Measurements from ENCODE around the gene ZRANB3. TPM values are rescaled to one million over a fixed set of nuclear protein-coding genes. Genes with fewer than 3 reads are reported as not detected.

ZRANB3 gene
- total and polyA plus RNA-seq, 7 experiments from 2014 or later: 4.7 to 7.4 (median 5.6) TPM

DNA sequence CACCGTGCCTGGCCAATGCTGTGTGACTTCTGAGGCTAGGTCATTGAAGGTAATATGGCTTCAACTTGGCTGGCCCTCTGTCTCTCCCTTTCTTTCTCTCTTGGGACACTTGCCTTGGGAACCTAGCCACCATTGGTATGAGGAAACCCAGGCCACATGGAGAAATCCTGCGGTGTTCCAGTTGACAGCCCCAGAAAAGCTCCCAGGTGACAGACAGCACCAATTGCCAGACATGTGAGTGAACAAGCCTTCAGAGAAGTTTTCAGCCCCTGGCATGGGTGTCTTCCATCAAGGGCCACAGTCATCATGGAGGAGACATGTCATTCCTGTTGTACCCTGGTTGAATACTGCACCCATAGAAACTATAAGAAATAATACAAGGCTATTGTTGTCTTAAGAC lies 292.4 kb downstream of the ZRANB3 start:
- Histone ChIP-seq H3K36me3 (ENCODE audit: control insufficient read depth in 2 of 3, insufficient read depth in 3 of 3, low read length in 3 of 3) (no peaks in the 10 kb centered on the region), H3K27ac (ENCODE audit: low read depth, low read length) (no peak overlapping the region), H3K4me1 (ENCODE audit: control insufficient read depth in 2 of 2, insufficient read depth in 2 of 2, low read length in 2 of 2) (no peaks in the 10 kb centered on the region), H3K4me3 (ENCODE audit: low read length) (no peak overlapping the region), H3K9me3 (ENCODE audit: control insufficient read depth in 2 of 3, low read length in 3 of 3) (no peaks in the 10 kb centered on the region), H3K27me3 (ENCODE audit: control insufficient read depth in 2 of 2, insufficient read depth in 2 of 2, low read length in 2 of 2) (no peaks in the 10 kb centered on the region)
- no peak overlapping the region for H3K27ac Mint-ChIP-seq
- ChIA-PET CTCF (no interaction called here), POLR2A (no interaction called here)
- ATAC-seq (no peak), DNase-seq (no peak)
- intact Hi-C loops (cut with micrococcal nuclease): no loop called here
- no peaks in the 10 kb centered on the region for H3K27me3 Mint-ChIP-seq
- H3K36me3 Mint-ChIP-seq: peaks cover 3 to 40% (median 24%) of the 10 kb centered on the region in 5 donors
- peaks cover 0 to 21% (median 9%) of the 10 kb centered on the region in 11 donors for H3K9me3 Mint-ChIP-seq
- H3K4me3 Mint-ChIP-seq: no peak overlapping the region
- H3K4me1 Mint-ChIP-seq: peaks cover 0 to 4% (median 0%) of the 10 kb centered on the region in 7 donors

DNA sequence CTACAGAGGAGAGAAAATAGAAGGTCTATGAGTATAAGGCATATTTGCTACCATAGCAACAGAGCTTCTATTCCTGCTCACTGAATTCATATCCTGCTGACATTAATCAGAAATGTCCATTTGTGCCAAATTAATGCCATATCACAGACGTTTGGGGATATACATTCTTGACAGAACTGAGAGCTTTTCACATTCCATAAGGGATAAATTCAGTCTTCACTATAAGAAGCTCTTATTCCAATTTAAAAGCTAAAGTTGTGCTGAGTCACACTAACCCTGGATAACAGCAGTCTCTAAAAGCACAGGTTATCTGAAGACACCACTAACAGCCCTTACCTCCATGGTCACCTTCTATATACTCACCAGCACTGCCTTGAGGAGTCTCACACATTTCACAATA lies 300.9 kb downstream of the ZRANB3 start:
- ChIA-PET POLR2A (interaction anchor here (0.6 kb wide), 1 partner anchor 16 kb away, joined by 3 read pairs; no protein-coding TSS in a partner anchor), CTCF (no interaction called here)
- Histone ChIP-seq H3K9me3 (ENCODE audit: control insufficient read depth in 2 of 3, low read length in 3 of 3) (peaks cover 0 to 6% (median 0%) of the 10 kb centered on the region in 3 experiments), H3K36me3 (ENCODE audit: control insufficient read depth in 2 of 3, insufficient read depth in 3 of 3, low read length in 3 of 3) (no peaks in the 10 kb centered on the region), H3K4me1 (ENCODE audit: control insufficient read depth in 2 of 2, insufficient read depth in 2 of 2, low read length in 2 of 2) (no peaks in the 10 kb centered on the region), H3K4me3 (ENCODE audit: low read length) (no peak overlapping the region), H3K27me3 (ENCODE audit: control insufficient read depth in 2 of 2, insufficient read depth in 2 of 2, low read length in 2 of 2) (no peaks in the 10 kb centered on the region), H3K27ac (ENCODE audit: low read depth, low read length) (no peak overlapping the region)
- H3K4me1 Mint-ChIP-seq: no peaks in the 10 kb centered on the region
- H3K9me3 Mint-ChIP-seq: peaks cover 0 to 35% (median 11%) of the 10 kb centered on the region in 11 donors
- peaks cover 10 to 61% (median 28%) of the 10 kb centered on the region in 5 donors for H3K36me3 Mint-ChIP-seq
- no peak overlapping the region for H3K4me3 Mint-ChIP-seq
- DNase-seq: no peak
- no peaks in the 10 kb centered on the region for H3K27me3 Mint-ChIP-seq
- no peak overlapping the region for H3K27ac Mint-ChIP-seq
- intact Hi-C loops (cut with micrococcal nuclease): no loop called here
- ATAC-seq: no peak

DNA sequence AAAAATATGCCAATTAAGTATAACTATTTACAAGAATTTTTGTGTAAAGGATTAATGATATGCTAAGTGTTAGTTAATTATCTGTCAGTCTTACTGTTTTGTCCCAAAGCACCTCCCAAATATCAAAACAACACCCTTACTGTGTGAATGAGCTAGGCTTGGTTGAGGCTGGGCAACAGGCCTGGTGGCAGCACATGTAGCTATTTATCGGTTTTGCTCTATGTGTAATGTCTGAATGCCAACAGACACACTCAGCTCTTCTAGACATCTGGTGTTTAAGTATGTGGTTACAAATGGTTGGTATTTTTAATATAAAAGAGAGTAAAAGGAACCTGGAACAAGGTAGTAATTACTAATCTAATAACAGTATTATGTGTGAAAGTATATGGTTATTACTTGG lies 303.6 kb downstream of the ZRANB3 start:
- Histone ChIP-seq H3K9me3 (ENCODE audit: control insufficient read depth in 2 of 3, low read length in 3 of 3) (peaks cover 0 to 6% (median 0%) of the 10 kb centered on the region in 3 experiments), H3K4me1 (ENCODE audit: control insufficient read depth in 2 of 2, insufficient read depth in 2 of 2, low read length in 2 of 2) (no peaks in the 10 kb centered on the region), H3K27ac (ENCODE audit: low read depth, low read length) (no peak overlapping the region), H3K4me3 (ENCODE audit: low read length) (no peak overlapping the region), H3K27me3 (ENCODE audit: control insufficient read depth in 2 of 2, insufficient read depth in 2 of 2, low read length in 2 of 2) (no peaks in the 10 kb centered on the region), H3K36me3 (ENCODE audit: control insufficient read depth in 2 of 3, insufficient read depth in 3 of 3, low read length in 3 of 3) (no peaks in the 10 kb centered on the region)
- Mint-ChIP-seq H3K9me3 (peaks cover 0 to 9% (median 0%) of the 10 kb centered on the region in 11 donors), H3K4me1 (no peaks in the 10 kb centered on the region), H3K27me3 (no peaks in the 10 kb centered on the region), H3K27ac (no peak overlapping the region), H3K36me3 (peaks cover 5 to 43% (median 24%) of the 10 kb centered on the region in 5 donors), H3K4me3 (no peak overlapping the region)
- DNase-seq: no peak
- CTCF ChIA-PET: no interaction called here
- POLR2A ChIA-PET: no interaction called here
- intact Hi-C loops (cut with micrococcal nuclease): no loop called here
- ATAC-seq: no peak

DNA sequence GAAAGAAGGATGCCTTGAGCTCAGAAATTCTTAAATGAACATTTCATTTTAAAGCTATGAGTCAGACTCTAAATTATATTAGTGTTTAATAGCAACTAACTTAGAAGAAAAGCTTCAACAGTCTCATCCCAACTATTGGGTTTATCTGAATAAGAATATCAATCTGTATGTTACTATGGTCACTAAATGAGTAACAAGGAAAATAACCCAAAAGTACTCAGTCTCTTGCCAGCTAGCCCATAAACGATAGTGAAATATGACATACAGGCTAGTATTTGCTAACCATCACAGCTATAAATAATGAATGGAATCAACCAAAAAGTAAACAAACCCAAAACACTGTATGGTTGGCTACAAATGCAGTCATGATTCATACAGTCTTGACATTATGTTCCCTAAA lies 304.1 kb downstream of the ZRANB3 start:
- H3K4me3 Mint-ChIP-seq: no peak overlapping the region
- no peaks in the 10 kb centered on the region for H3K4me1 Mint-ChIP-seq
- no peaks in the 10 kb centered on the region for H3K27me3 Mint-ChIP-seq
- H3K9me3 Mint-ChIP-seq: peaks cover 0 to 9% (median 0%) of the 10 kb centered on the region in 11 donors
- DNase-seq (no peak), ATAC-seq (no peak)
- Histone ChIP-seq H3K9me3 (ENCODE audit: control insufficient read depth in 2 of 3, low read length in 3 of 3) (peaks cover 0 to 6% (median 0%) of the 10 kb centered on the region in 3 experiments), H3K4me1 (ENCODE audit: control insufficient read depth in 2 of 2, insufficient read depth in 2 of 2, low read length in 2 of 2) (no peaks in the 10 kb centered on the region), H3K27me3 (ENCODE audit: control insufficient read depth in 2 of 2, insufficient read depth in 2 of 2, low read length in 2 of 2) (no peaks in the 10 kb centered on the region), H3K27ac (ENCODE audit: low read depth, low read length) (no peak overlapping the region), H3K36me3 (ENCODE audit: control insufficient read depth in 2 of 3, insufficient read depth in 3 of 3, low read length in 3 of 3) (no peaks in the 10 kb centered on the region), H3K4me3 (ENCODE audit: low read length) (no peak overlapping the region)
- intact Hi-C loops (cut with micrococcal nuclease): no loop called here
- no peak overlapping the region for H3K27ac Mint-ChIP-seq
- ChIA-PET CTCF (no interaction called here), POLR2A (no interaction called here)
- H3K36me3 Mint-ChIP-seq: peaks cover 5 to 43% (median 24%) of the 10 kb centered on the region in 5 donors

DNA sequence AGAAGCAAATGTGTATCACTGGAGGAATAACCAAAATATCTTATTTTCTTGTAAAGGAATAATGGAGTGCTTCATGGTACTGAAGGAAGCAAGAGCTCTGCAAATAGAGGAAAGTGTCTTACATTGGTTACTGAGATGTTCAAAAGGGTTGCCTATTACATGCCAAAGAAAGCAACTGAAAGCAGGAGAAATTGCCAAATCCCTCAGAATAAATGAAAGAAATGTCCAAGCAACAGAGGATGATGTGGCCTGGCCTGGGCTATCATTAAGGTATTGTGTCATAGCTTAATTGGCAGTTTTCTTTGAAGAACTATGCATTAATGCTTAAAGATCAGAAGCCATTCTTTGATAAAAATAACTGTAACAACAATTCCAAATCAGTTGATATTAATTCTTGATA lies 305.2 kb downstream of the ZRANB3 start:
- CTCF ChIA-PET: no interaction called here
- Mint-ChIP-seq H3K4me1 (no peaks in the 10 kb centered on the region), H3K36me3 (peaks cover 5 to 39% (median 15%) of the 10 kb centered on the region in 5 donors), H3K27ac (no peak overlapping the region), H3K27me3 (no peaks in the 10 kb centered on the region), H3K9me3 (peaks cover 0 to 5% (median 0%) of the 10 kb centered on the region in 11 donors), H3K4me3 (no peak overlapping the region)
- no peak for DNase-seq
- intact Hi-C loops (cut with micrococcal nuclease): no loop called here
- ATAC-seq: no peak
- Histone ChIP-seq H3K4me1 (ENCODE audit: control insufficient read depth in 2 of 2, insufficient read depth in 2 of 2, low read length in 2 of 2) (no peaks in the 10 kb centered on the region), H3K36me3 (ENCODE audit: control insufficient read depth in 2 of 3, insufficient read depth in 3 of 3, low read length in 3 of 3) (no peaks in the 10 kb centered on the region), H3K27me3 (ENCODE audit: control insufficient read depth in 2 of 2, insufficient read depth in 2 of 2, low read length in 2 of 2) (no peaks in the 10 kb centered on the region), H3K4me3 (ENCODE audit: low read length) (no peak overlapping the region), H3K9me3 (ENCODE audit: control insufficient read depth in 2 of 3, low read length in 3 of 3) (no peaks in the 10 kb centered on the region), H3K27ac (ENCODE audit: low read depth, low read length) (no peak overlapping the region)
- POLR2A ChIA-PET: no interaction called here

DNA sequence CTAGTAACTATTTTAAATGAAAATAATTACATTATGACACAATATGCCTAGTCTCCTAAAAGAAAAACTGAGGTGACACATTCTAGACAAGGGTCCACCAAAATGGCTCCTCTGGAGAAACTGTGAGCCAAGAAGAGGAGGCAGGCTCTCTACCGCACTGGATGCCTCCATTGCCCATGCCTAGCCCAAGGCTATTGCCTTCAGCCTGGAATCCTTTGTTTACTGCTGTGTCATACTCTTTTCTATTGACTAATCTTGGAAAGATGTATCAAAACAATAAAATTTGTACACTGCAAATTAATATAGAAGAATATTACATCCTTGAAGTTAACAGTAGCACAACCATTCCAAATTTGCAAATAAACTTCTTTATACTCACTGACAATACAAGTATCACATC lies 311.8 kb downstream of the ZRANB3 start:
- no peaks in the 10 kb centered on the region for H3K9me3 ChIP-seq (ENCODE audit: control insufficient read depth in 2 of 3, low read length in 3 of 3)
- DNase-seq: no peak
- Mint-ChIP-seq H3K36me3 (peaks cover 0 to 32% (median 15%) of the 10 kb centered on the region in 5 donors), H3K27ac (peak overlapping the region in 1 of 9 donors; percentile 29), H3K4me3 (no peak overlapping the region), H3K9me3 (no peaks in the 10 kb centered on the region), H3K4me1 (no peaks in the 10 kb centered on the region), H3K27me3 (no peaks in the 10 kb centered on the region)
- H3K27ac ChIP-seq (ENCODE audit: low read depth, low read length): no peak overlapping the region
- H3K4me1 ChIP-seq (ENCODE audit: control insufficient read depth in 2 of 2, insufficient read depth in 2 of 2, low read length in 2 of 2): no peaks in the 10 kb centered on the region
- H3K36me3 ChIP-seq (ENCODE audit: control insufficient read depth in 2 of 3, insufficient read depth in 3 of 3, low read length in 3 of 3): no peaks in the 10 kb centered on the region
- CTCF ChIA-PET: no interaction called here
- H3K27me3 ChIP-seq (ENCODE audit: control insufficient read depth in 2 of 2, insufficient read depth in 2 of 2, low read length in 2 of 2): no peaks in the 10 kb centered on the region
- H3K4me3 ChIP-seq (ENCODE audit: low read length): no peak overlapping the region
- intact Hi-C loops (cut with micrococcal nuclease): no loop called here
- ATAC-seq: no peak
- POLR2A ChIA-PET: no interaction called here

DNA sequence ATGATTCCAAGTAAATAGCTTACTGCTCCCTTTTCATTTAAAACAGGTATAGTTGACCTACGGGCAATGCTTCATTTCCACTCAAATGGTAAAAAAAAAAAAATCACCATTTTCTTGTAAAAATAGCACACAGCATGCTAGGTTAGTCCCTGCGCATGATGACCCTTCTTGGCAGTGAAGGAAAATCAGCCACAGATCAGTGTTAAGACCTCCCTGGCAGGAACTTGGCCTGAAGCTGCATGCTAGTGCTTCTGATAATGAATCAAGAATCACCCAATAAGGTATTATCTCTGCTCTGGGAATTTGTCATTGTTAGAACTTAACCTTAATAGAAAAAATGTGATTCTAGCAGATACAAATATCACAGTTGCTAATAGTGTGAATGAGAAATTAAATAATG lies 312.6 kb downstream of the ZRANB3 start:
- Histone ChIP-seq H3K9me3 (ENCODE audit: control insufficient read depth in 2 of 3, low read length in 3 of 3) (no peaks in the 10 kb centered on the region), H3K4me3 (ENCODE audit: low read length) (no peak overlapping the region), H3K27me3 (ENCODE audit: control insufficient read depth in 2 of 2, insufficient read depth in 2 of 2, low read length in 2 of 2) (no peaks in the 10 kb centered on the region), H3K27ac (ENCODE audit: low read depth, low read length) (no peak overlapping the region), H3K36me3 (ENCODE audit: control insufficient read depth in 2 of 3, insufficient read depth in 3 of 3, low read length in 3 of 3) (no peaks in the 10 kb centered on the region), H3K4me1 (ENCODE audit: control insufficient read depth in 2 of 2, insufficient read depth in 2 of 2, low read length in 2 of 2) (no peaks in the 10 kb centered on the region)
- no peaks in the 10 kb centered on the region for H3K27me3 Mint-ChIP-seq
- H3K4me1 Mint-ChIP-seq: no peaks in the 10 kb centered on the region
- ChIA-PET CTCF (no interaction called here), POLR2A (no interaction called here)
- no peak overlapping the region for H3K27ac Mint-ChIP-seq
- no peak for DNase-seq
- no peak overlapping the region for H3K4me3 Mint-ChIP-seq
- peaks cover 0 to 33% (median 16%) of the 10 kb centered on the region in 5 donors for H3K36me3 Mint-ChIP-seq
- no peaks in the 10 kb centered on the region for H3K9me3 Mint-ChIP-seq
- ATAC-seq: no peak
- intact Hi-C loops (cut with micrococcal nuclease): no loop called here

All from naive thymus-derived CD4-positive, alpha-beta T cell (primary cell).